H1 (cell line): Measurements from ENCODE around the gene SAMD9. TPM values are rescaled to one million over a fixed set of nuclear protein-coding genes. Genes with fewer than 3 reads are reported as not detected.

ENCODE experiments used
- CTCF ChIA-PET: fragments of 300-600 bp; sonication (Branson Sonifier 250); formaldehyde crosslinking; loops from one replicate; lab custom pipeline; 2021; ENCODE audit not compliant: partially characterized antibody; lab: Charles Lee
- POLR2A ChIA-PET: fragments of 300-600 bp; sonication (Branson Sonifier 250); formaldehyde crosslinking; loops from one replicate; lab custom pipeline; 2021; ENCODE audit warnings: inconsistent platforms; ENCODE audit not compliant: partially characterized antibody; lab: Charles Lee
- DNase-seq, 2 experiments: peaks; one replicate each; pipeline versions ENCODE4 v3.0.0 to v3.0.0-alpha.2; 2010 to 2022; ENCODE audit warnings: low spot score in 2 of 2, low read depth in 1 of 2, mixed read lengths in 1 of 2
- FAIRE-seq: peaks from 2 replicates; lab custom pipeline; 2011; peaks lifted over from hg19 to GRCh38; lab: Jason Lieb, UNC
- H2AFZ ChIP-seq: 2 replicates; pipeline ENCODE4 v1.8.1; 2012; ENCODE audit warnings: low read length, inconsistent platforms
- H2AK5ac ChIP-seq: 2 replicates; pipeline ENCODE4 v1.6.1; 2013; ENCODE audit warnings: low read depth, low read length
- H2BK120ac ChIP-seq: replicated peaks from 2 replicates; pipeline ENCODE3; 2013; ENCODE audit warnings: low read depth, low read length, inconsistent platforms
- H2BK12ac ChIP-seq: 2 replicates; pipeline ENCODE4 v1.6.1; 2013; ENCODE audit warnings: low read depth, low read length
- H2BK15ac ChIP-seq: 2 replicates; pipeline ENCODE4 v1.6.1; 2013; ENCODE audit warnings: low read length
- H2BK20ac ChIP-seq: 2 replicates; pipeline ENCODE4 v1.6.1; 2013; ENCODE audit warnings: low read length
- H2BK5ac ChIP-seq: 2 replicates; pipeline ENCODE4 v1.6.1; 2013; ENCODE audit warnings: low read depth, low read length
- H3K14ac ChIP-seq: 2 replicates; pipeline ENCODE4 v1.6.1; 2013; ENCODE audit warnings: inconsistent platforms; ENCODE audit not compliant: insufficient read length
- H3K18ac ChIP-seq: 2 replicates; pipeline ENCODE4 v1.6.1; 2013; ENCODE audit warnings: low read length; ENCODE audit errors: extremely low read depth
- H3K23ac ChIP-seq: 2 replicates; pipeline ENCODE4 v1.6.1; 2013; ENCODE audit warnings: inconsistent platforms; ENCODE audit not compliant: insufficient read length
- H3K23me2 ChIP-seq: 2 replicates; pipeline ENCODE4 v1.6.1; 2013; ENCODE audit warnings: low read depth, low read length
- H3K27ac ChIP-seq: 2 replicates; pipeline ENCODE4 v1.6.1; 2011; ENCODE audit warnings: low read depth, low read length, inconsistent platforms
- H3K27me3 ChIP-seq, 4 experiments: replicated peaks in 1 of 4; 1 replicate in 1 of 4; 2 replicates in 3 of 4; pipeline versions ENCODE4 v1.6.1 to v1.8.1; 2011 to 2013; ENCODE audit warnings: low read length in 3 of 4, mild to moderate bottlenecking in 3 of 4, inconsistent platforms in 2 of 4, mixed read lengths in 2 of 4, moderate library complexity in 1 of 4; ENCODE audit not compliant: control insufficient read depth in 3 of 4, insufficient read depth in 3 of 4; ENCODE audit errors: extremely low read depth in 1 of 4
- H3K36me3 ChIP-seq, 4 experiments: 2 replicates each; pipeline versions ENCODE4 v1.6.1 to v1.8.1; 2011 to 2013; ENCODE audit warnings: mild to moderate bottlenecking in 4 of 4, low read length in 3 of 4, moderate library complexity in 2 of 4, control low read depth in 1 of 4, inconsistent platforms in 1 of 4; ENCODE audit not compliant: insufficient read depth in 4 of 4, control insufficient read depth in 2 of 4
- H3K4ac ChIP-seq: replicated peaks from 2 replicates; pipeline ENCODE3; 2013; ENCODE audit warnings: low read length, low read depth, mixed read lengths, inconsistent platforms; ENCODE audit not compliant: insufficient read length
- H3K4me1 ChIP-seq, 4 experiments: replicated peaks in 1 of 4; 1 replicate in 1 of 4; 2 replicates in 3 of 4; pipeline versions ENCODE4 v1.6.1 to v1.8.1; 2011 to 2013; ENCODE audit warnings: low read length in 3 of 4, inconsistent platforms in 2 of 4, mixed read lengths in 1 of 4; ENCODE audit not compliant: insufficient read depth in 4 of 4, control insufficient read depth in 3 of 4
- H3K4me2 ChIP-seq, 2 experiments: 2 replicates each; pipeline versions ENCODE4 v1.6.1 to v1.8.1; 2011 to 2013; ENCODE audit warnings: low read depth in 2 of 2, low read length in 2 of 2, control low read depth in 1 of 2, inconsistent platforms in 1 of 2, mild to moderate bottlenecking in 1 of 2; ENCODE audit not compliant: insufficient read depth in 1 of 2
- H3K4me3 ChIP-seq, 4 experiments: fragments of 200-600, 300-600 bp in 1 of 4; sonication (generic), shearing (Covaris generic), sonication (Bioruptor Twin) in 1 of 4; 2 replicates each; pipeline versions ENCODE4 v1.5.1 to v1.8.1; 2011 to 2016; ENCODE audit warnings: low read length in 4 of 4, low read depth in 3 of 4, control low read depth in 2 of 4, inconsistent platforms in 2 of 4, mild to moderate bottlenecking in 2 of 4, mixed read lengths in 1 of 4, moderate library complexity in 1 of 4; ENCODE audit not compliant: insufficient read depth in 2 of 4; ENCODE audit errors: extremely low read depth in 1 of 4
- H3K56ac ChIP-seq: replicated peaks from 2 replicates; pipeline ENCODE3; 2013; ENCODE audit warnings: low read depth, mild to moderate bottlenecking, mixed read lengths, low read length, inconsistent platforms; ENCODE audit not compliant: insufficient read length
- H3K79me1 ChIP-seq: 2 replicates; pipeline ENCODE4 v1.6.1; 2013; ENCODE audit warnings: low read depth, low read length, control low read depth
- H3K79me2 ChIP-seq, 2 experiments: 2 replicates each; pipeline versions ENCODE4 v1.6.1 to v1.8.1; 2012 to 2013; ENCODE audit warnings: low read length in 2 of 2, mild to moderate bottlenecking in 2 of 2, inconsistent platforms in 1 of 2; ENCODE audit not compliant: insufficient read depth in 2 of 2, control insufficient read depth in 1 of 2
- H3K9ac ChIP-seq, 4 experiments: replicated peaks in 1 of 4; 1 replicate in 1 of 4; 2 replicates in 3 of 4; pipeline versions ENCODE4 v1.6.1 to v1.8.1; 2011 to 2013; ENCODE audit warnings: low read depth in 3 of 4, low read length in 3 of 4, control low read depth in 2 of 4, mild to moderate bottlenecking in 2 of 4, moderate library complexity in 2 of 4, inconsistent platforms in 1 of 4; ENCODE audit errors: extremely low read depth in 1 of 4
- H3K9me3 ChIP-seq, 2 experiments: 2 replicates each; pipeline versions ENCODE4 v1.6.1 to v1.8.1; 2012 to 2013; ENCODE audit warnings: mild to moderate bottlenecking in 2 of 2, moderate library complexity in 2 of 2, control low read depth in 1 of 2, inconsistent platforms in 1 of 2, low read depth in 1 of 2, low read length in 1 of 2, mixed read lengths in 1 of 2; ENCODE audit not compliant: insufficient read depth in 2 of 2
- H4K20me1 ChIP-seq, 2 experiments: replicated peaks in 1 of 2; 2 replicates each; pipeline versions ENCODE3 to v1.8.1; 2011 to 2013; ENCODE audit warnings: inconsistent platforms in 2 of 2, low read length in 2 of 2, mild to moderate bottlenecking in 1 of 2; ENCODE audit not compliant: insufficient read depth in 2 of 2, control insufficient read depth in 1 of 2
- H4K5ac ChIP-seq: 2 replicates; pipeline ENCODE4 v1.6.1; 2013; ENCODE audit warnings: low read length, low read depth, mixed read lengths, inconsistent platforms; ENCODE audit not compliant: insufficient read length
- H4K8ac ChIP-seq: 2 replicates; pipeline ENCODE4 v1.8.0; 2013; ENCODE audit warnings: mild to moderate bottlenecking, moderate library complexity, low read length, inconsistent platforms; ENCODE audit not compliant: insufficient read depth; ENCODE audit errors: extremely low read depth
- H4K91ac ChIP-seq: replicated peaks from 2 replicates; pipeline ENCODE3; 2013; ENCODE audit warnings: low read length, mixed read lengths, inconsistent platforms; ENCODE audit not compliant: insufficient read length
- ASH2L ChIP-seq: fragments of 200-600, 300-600 bp; sonication (generic); IDR thresholded peaks from one replicate; pipeline ENCODE4 v1.7.1; 2017; ENCODE audit warnings: low read length
- BRCA1 ChIP-seq: IDR thresholded peaks from 2 replicates; pipeline ENCODE4 v1.6.1; 2012; ENCODE audit warnings: low read depth, low read length, improper control_type of control experiment
- EGR1 ChIP-seq: IDR thresholded peaks from 2 replicates; pipeline ENCODE4 v1.6.1; 2011; ENCODE audit warnings: low read depth, low read length, borderline replicate concordance
- HDAC6 ChIP-seq: IDR thresholded peaks from one replicate; pipeline ENCODE4 v1.7.1; 2012; ENCODE audit warnings: low read depth, mild to moderate bottlenecking, inconsistent platforms, low read length, moderate library complexity
- JUND ChIP-seq: IDR thresholded peaks from 2 replicates; pipeline ENCODE4 v1.6.1; 2011; ENCODE audit warnings: mild to moderate bottlenecking, improper control_type of control experiment, low read length
- POLR2AphosphoS5 ChIP-seq: IDR thresholded peaks from 2 replicates; pipeline ENCODE4 v1.6.1; 2011; ENCODE audit warnings: low read depth, low read length
- POU5F1 ChIP-seq: IDR thresholded peaks from 2 replicates; pipeline ENCODE4 v1.6.1; 2011; ENCODE audit warnings: low read depth, mild to moderate bottlenecking, low read length, moderate library complexity
- SIX5 ChIP-seq: IDR thresholded peaks from 2 replicates; pipeline ENCODE4 v1.6.1; 2011; ENCODE audit warnings: mild to moderate bottlenecking, low read depth, low read length
- SP4 ChIP-seq: IDR thresholded peaks from 2 replicates; pipeline ENCODE4 v1.6.1; 2012; ENCODE audit warnings: low read length, inconsistent platforms
- WGBS, 2 experiments: shearing (Covaris generic) in 1 of 2; methylation state at CpG; one replicate each; pipeline versions ENCODE4 v1.1.6 to v1.1.7; 2013 to 2015; ENCODE audit warnings: low lambda C conversion rate in 2 of 2, mixed read lengths in 2 of 2, inconsistent platforms in 1 of 2, low coverage in 1 of 2, missing lambda C conversion rate in 1 of 2; ENCODE audit not compliant: insufficient replicate concordance in 2 of 2, insufficient coverage in 1 of 2, insufficient read length in 1 of 2; ENCODE audit errors: extremely low coverage in 1 of 2, missing lambda C conversion rate in 1 of 2; 5-methylcytosine and 5-hydroxymethylcytosine counted together
- polyA plus RNA-seq, 7 experiments: library from polyadenylated mRNA; depleted of rRNA in 3 of 7; stranded (reverse) in 5 of 7; unstranded in 2 of 7; fragments of >200 nt in 5 of 7; fragments of 200-250 nt in 2 of 7; gene quantifications; 1 replicate in 5 of 7; 2 replicates in 1 of 7; 4 replicates in 1 of 7; pipeline versions ENCODE4 v1.2.1 to v1.2.3, GENCODE V29; 2011 to 2013; ENCODE audit warnings: missing spikeins in 2 of 7, mixed read lengths in 2 of 7
- total RNA-seq: library from RNA; stranded (reverse); fragmentation: NEBNext Ultra II Directional; extraction: Animal tissue kit (Norgen Biotek cat#: 25700); gene quantifications from 2 replicates; pipeline ENCODE4 v1.2.1, GENCODE V29; 2021

Gene SAMD9
- total and polyA plus RNA-seq, 2 of the 8 experiments (the other 6 are each of a cell fraction or from before 2014, with no cell fraction given), result 0.02 TPM; not detected in 1

- no peak overlapping the region for H3K23ac ChIP-seq
- no peak overlapping the region for H3K4me2 ChIP-seq
- no peak overlapping the region for H4K8ac ChIP-seq
- H2AK5ac ChIP-seq, result no peak overlapping the region
- no peak overlapping the region for H3K27ac ChIP-seq
- H4K5ac ChIP-seq, result no peak overlapping the region
- no peak for TF ChIP-seq SP4
- TF ChIP-seq EGR1, result no peak
- TF ChIP-seq POU5F1, result no peak
- no peak for TF ChIP-seq HDAC6
- no peak for TF ChIP-seq JUND
- TF ChIP-seq POLR2AphosphoS5, result no peak
- no peak for TF ChIP-seq BRCA1
- no peak for TF ChIP-seq ASH2L
- TF ChIP-seq SIX5, result no peak
- TF ChIP-seq, all 59 proteins: peak for 0
- Histone ChIP-seq H3K27me3 (no peaks in the 10 kb centered on the region), H2BK15ac (no peak overlapping the region), H3K9me3 (no peaks in the 10 kb centered on the region), H2AFZ (no peak overlapping the region), H3K4me1 (no peaks in the 10 kb centered on the region), H3K18ac (no peak overlapping the region), H2BK12ac (no peak overlapping the region), H2BK5ac (no peak overlapping the region), H2BK20ac (no peak overlapping the region), H2BK120ac (no peak overlapping the region), H4K91ac (no peak overlapping the region), H3K56ac (no peak overlapping the region), H3K79me2 (no peaks in the 10 kb centered on the region), H3K4ac (no peak overlapping the region), H3K9ac (no peak overlapping the region), H3K36me3 (no peaks in the 10 kb centered on the region), H3K23me2 (no peaks in the 10 kb centered on the region), H3K79me1 (no peaks in the 10 kb centered on the region), H3K14ac (no peak overlapping the region), H4K20me1 (no peaks in the 10 kb centered on the region), H3K4me3 (no peak overlapping the region)
- FAIRE-seq (no peak), DNase-seq (no peak)
- ChIA-PET CTCF (interaction anchor here (1.3 to 2.5 kb wide), 2 partner anchors 8 to 175 kb away, joined by 4 to 8 read pairs; no protein-coding TSS in a partner anchor), POLR2A (no interaction called here)
- WGBS, 2 experiments, result 90% methylated on average over 3 of the region's 3 CpGs; no CpG with 5 or more reads in 1 of the 2 experiments
Measured at GRCh38 chr7:93054975-93055374, 62.8 kb downstream of the SAMD9 start.
